Measurements from ENCODE around the gene NFKBIE. TPM values are rescaled to one million over a fixed set of nuclear protein-coding genes. Genes with fewer than 3 reads are reported as not detected.

The NFKBIE gene
- total and polyA plus RNA-seq, 2 of the 13 experiments (the other 11 are each of a cell fraction or from before 2014, with no cell fraction given): 6.7 to 14.5 TPM

DNA sequence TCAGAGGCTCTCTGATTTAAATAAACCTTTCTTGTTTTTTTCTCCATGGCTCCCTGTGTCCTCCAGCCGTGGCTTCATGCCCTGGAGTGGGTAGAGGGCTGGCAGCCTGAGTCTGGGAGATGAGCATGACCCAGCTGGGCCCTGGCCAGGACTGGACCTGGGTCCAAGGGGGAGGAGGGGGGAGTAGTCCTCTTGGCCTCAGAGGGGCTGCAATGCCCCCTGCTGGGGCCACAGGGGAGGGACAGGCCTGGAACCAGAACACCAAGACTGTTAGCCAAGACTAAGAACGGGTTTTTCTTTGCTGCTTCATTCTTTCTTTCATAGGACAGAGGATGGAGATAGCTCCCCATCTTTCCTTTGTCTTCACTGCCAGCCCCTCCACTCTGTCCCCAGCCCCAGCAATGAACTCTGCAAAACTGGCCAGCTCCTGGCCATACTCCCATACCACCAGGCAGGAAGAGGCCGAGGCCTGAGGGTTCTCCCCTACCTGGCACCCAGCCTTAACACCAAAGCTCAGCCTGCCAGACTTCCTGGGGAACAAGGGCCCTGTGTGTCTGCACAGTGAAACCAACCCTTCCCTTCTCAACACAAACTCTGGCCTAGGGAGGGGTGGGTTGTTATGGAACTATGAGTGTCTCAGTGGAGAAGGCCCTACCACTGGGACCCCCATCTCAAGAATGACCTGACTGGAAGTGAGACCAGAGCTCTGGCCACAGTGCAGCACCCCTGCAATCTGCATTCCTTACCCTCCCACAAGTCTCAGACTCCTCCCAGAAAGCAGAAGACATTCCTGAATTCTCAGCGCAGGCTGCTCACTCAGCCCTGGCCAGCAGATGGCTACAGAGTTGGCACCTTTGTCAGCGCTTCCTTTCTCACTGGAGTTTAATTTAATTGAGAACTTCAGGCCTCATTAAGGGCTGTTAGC, 31.0 kb downstream of the NFKBIE start (continued):
- TF ChIP-seq, protein P1, sequence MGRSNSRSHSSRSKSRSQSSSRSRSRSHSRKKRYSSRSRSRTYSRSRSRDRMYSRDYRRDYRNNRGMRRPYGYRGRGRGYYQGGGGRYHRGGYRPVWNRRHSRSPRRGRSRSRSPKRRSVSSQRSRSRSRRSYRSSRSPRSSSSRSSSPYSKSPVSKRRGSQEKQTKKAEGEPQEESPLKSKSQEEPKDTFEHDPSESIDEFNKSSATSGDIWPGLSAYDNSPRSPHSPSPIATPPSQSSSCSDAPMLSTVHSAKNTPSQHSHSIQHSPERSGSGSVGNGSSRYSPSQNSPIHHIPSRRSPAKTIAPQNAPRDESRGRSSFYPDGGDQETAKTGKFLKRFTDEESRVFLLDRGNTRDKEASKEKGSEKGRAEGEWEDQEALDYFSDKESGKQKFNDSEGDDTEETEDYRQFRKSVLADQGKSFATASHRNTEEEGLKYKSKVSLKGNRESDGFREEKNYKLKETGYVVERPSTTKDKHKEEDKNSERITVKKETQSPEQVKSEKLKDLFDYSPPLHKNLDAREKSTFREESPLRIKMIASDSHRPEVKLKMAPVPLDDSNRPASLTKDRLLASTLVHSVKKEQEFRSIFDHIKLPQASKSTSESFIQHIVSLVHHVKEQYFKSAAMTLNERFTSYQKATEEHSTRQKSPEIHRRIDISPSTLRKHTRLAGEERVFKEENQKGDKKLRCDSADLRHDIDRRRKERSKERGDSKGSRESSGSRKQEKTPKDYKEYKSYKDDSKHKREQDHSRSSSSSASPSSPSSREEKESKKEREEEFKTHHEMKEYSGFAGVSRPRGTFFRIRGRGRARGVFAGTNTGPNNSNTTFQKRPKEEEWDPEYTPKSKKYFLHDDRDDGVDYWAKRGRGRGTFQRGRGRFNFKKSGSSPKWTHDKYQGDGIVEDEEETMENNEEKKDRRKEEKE (IDR thresholded peaks at IDR 0.05): no peak
- TF ChIP-seq HNF4A (CRISPR knock-in tag; IDR thresholded peaks at IDR 0.05): peak; percentile 95
- TF ChIP-seq KDM5B (CRISPR knock-in tag; IDR thresholded peaks at IDR 0.05; ENCODE audit: borderline replicate concordance): peak; percentile 50; the same call in 1 of the 2 replicates
- TF ChIP-seq SUZ12 (IDR thresholded peaks at IDR 0.05; ENCODE audit: low read depth, low read length): no peak
- no peak for TF ChIP-seq POLR2AphosphoS5 (IDR thresholded peaks at IDR 0.05; ENCODE audit: low read depth, low read length)
- TF ChIP-seq ZNF781 (CRISPR knock-in tag; IDR thresholded peaks at IDR 0.05; ENCODE audit: borderline replicate concordance, not compliant biosample characterization): no peak
- no peak for TF ChIP-seq ONECUT2 (CRISPR knock-in tag; IDR thresholded peaks at IDR 0.05)
- TF ChIP-seq FOXK2 (IDR thresholded peaks at IDR 0.05): no peak
- no peak for TF ChIP-seq SETDB1 (CRISPR knock-in tag; IDR thresholded peaks at IDR 0.05; ENCODE audit: borderline replicate concordance)
- TF ChIP-seq DMTF1 (CRISPR knock-in tag; IDR thresholded peaks at IDR 0.05): no peak
- TF ChIP-seq ATF1 (CRISPR knock-in tag; IDR thresholded peaks at IDR 0.05): no peak
- TF ChIP-seq EZH2 (conservative IDR thresholded peaks at IDR 0.05; ENCODE audit: low read depth, low read length): no peak
- peak; percentile 93 for TF ChIP-seq STAG1 (CRISPR knock-in tag; IDR thresholded peaks at IDR 0.05)
- no peak for TF ChIP-seq CCDC6 (CRISPR knock-in tag; IDR thresholded peaks at IDR 0.05)
- no peak for TF ChIP-seq ZNF577 (CRISPR knock-in tag; IDR thresholded peaks at IDR 0.05; ENCODE audit: borderline replicate concordance, low read depth)
- TF ChIP-seq PLRG1 (conservative IDR thresholded peaks at IDR 0.05): no peak
- no peak for TF ChIP-seq NFIC (IDR thresholded peaks at IDR 0.05; ENCODE audit: low read length)
- no peak for TF ChIP-seq NR2F1 (CRISPR knock-in tag; IDR thresholded peaks at IDR 0.05)
- TF ChIP-seq ZNF256 (CRISPR knock-in tag; conservative IDR thresholded peaks at IDR 0.05): no peak
- peak; percentile 54 for TF ChIP-seq ZBTB38 (CRISPR knock-in tag; IDR thresholded peaks at IDR 0.05)
- TF ChIP-seq, protein P2, sequence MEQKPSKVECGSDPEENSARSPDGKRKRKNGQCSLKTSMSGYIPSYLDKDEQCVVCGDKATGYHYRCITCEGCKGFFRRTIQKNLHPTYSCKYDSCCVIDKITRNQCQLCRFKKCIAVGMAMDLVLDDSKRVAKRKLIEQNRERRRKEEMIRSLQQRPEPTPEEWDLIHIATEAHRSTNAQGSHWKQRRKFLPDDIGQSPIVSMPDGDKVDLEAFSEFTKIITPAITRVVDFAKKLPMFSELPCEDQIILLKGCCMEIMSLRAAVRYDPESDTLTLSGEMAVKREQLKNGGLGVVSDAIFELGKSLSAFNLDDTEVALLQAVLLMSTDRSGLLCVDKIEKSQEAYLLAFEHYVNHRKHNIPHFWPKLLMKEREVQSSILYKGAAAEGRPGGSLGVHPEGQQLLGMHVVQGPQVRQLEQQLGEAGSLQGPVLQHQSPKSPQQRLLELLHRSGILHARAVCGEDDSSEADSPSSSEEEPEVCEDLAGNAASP (CRISPR knock-in tag; IDR thresholded peaks at IDR 0.05; ENCODE audit: borderline replicate concordance): peak; percentile 76; the same call in 1 of the 2 replicates
- TF ChIP-seq, protein P3, sequence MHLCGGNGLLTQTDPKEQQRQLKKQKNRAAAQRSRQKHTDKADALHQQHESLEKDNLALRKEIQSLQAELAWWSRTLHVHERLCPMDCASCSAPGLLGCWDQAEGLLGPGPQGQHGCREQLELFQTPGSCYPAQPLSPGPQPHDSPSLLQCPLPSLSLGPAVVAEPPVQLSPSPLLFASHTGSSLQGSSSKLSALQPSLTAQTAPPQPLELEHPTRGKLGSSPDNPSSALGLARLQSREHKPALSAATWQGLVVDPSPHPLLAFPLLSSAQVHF (CRISPR knock-in tag; IDR thresholded peaks at IDR 0.05): no peak
- no peak for TF ChIP-seq TCF7L2 (IDR thresholded peaks at IDR 0.05; ENCODE audit: low read depth, low read length)

All from HepG2 (cell line).